GM19023 (cell line): ENCODE measurements around the gene TNNT1.
"Not testable (repeated sequence)": the region's sequence is repeated elsewhere in the genome, so short reads cannot be mapped to it uniquely, and the experiment has no call there.

ENCODE experiments used
- ATAC-seq: cut with Tn5 transposase; IDR thresholded peaks from one replicate; pipeline ENCODE4 v1.9.1; 2021; ENCODE audit warnings: mild to moderate bottlenecking, moderate library complexity; ENCODE audit not compliant: unreplicated experiment

Gene TNNT1

GRCh38 chr19:55149078-55150003 lies at the start of gene TNNT1:
TSS of gene TNNT1 (minus strand) at chr19:55149206. CDS start at chr19:55147157, 2,049 bp downstream.
- no peak for ATAC-seq

- no peak for ATAC-seq
Measured at GRCh38 chr19:55198651-55199050, 49.6 kb upstream of the TNNT1 start.

GRCh38 chr19:55197528-55197927 lies 48.5 kb upstream of the TNNT1 start:
- no peak for ATAC-seq

GRCh38 chr19:55196803-55197202 lies 47.8 kb upstream of the TNNT1 start:
- no peak for ATAC-seq

- ATAC-seq = no peak
Measured at GRCh38 chr19:55193481-55193880, 44.5 kb upstream of the TNNT1 start.

GRCh38 chr19:55189403-55189835 lies 40.4 kb upstream of the TNNT1 start:
- ATAC-seq = no peak

GRCh38 chr19:55188625-55189024 lies 39.6 kb upstream of the TNNT1 start:
- ATAC-seq = no peak

- no peak for ATAC-seq
Measured at GRCh38 chr19:55186080-55186479, 37.1 kb upstream of the TNNT1 start.

GRCh38 chr19:55181740-55182139 lies 32.7 kb upstream of the TNNT1 start:
- no peak for ATAC-seq

- no peak for ATAC-seq
Measured at GRCh38 chr19:55179606-55180484, 30.8 kb upstream of the TNNT1 start, which contains the start of gene SYT5. TSS of gene SYT5 (minus strand) at chr19:55180289. CDS start at chr19:55179041, 1,248 bp downstream.

- no peak for ATAC-seq
Measured at GRCh38 chr19:55178781-55179599, 30.0 kb upstream of the TNNT1 start.

GRCh38 chr19:55176076-55176475 lies 27.1 kb upstream of the TNNT1 start:
- no peak for ATAC-seq

- no peak for ATAC-seq
Measured at GRCh38 chr19:55175117-55175867, 26.3 kb upstream of the TNNT1 start.

- ATAC-seq = no peak
Measured at GRCh38 chr19:55174425-55175116, 25.6 kb upstream of the TNNT1 start.

GRCh38 chr19:55173714-55174409 lies 24.9 kb upstream of the TNNT1 start:
- ATAC-seq = no peak

GRCh38 chr19:55173186-55173713 lies 24.2 kb upstream of the TNNT1 start:
- no peak for ATAC-seq

- no peak for ATAC-seq
Measured at GRCh38 chr19:55172741-55173140, 23.7 kb upstream of the TNNT1 start.

- not testable (repeated sequence) for ATAC-seq
Measured at GRCh38 chr19:55172318-55172717, 23.3 kb upstream of the TNNT1 start.
